Thyroid gland (tissue), 4 donors: ENCODE data around the gene PXN. TPM values are rescaled to one million over a fixed set of nuclear protein-coding genes. Genes with fewer than 3 reads are reported as not detected.

ENCODE experiments used
- DNase-seq, 2 donors: peaks; one replicate each; pipeline ENCODE4 v3.0.0-alpha.2; 2019
- H3K27ac ChIP-seq, 3 donors: fragments of 200-600 bp; sonication (generic); 1 replicate in 2 of 3; 2 replicates in 1 of 3; pipeline ENCODE4 v1.5.1; 2016 to 2019; ENCODE audit warnings: mild to moderate bottlenecking in 1 of 3, moderate library complexity in 1 of 3
- H3K27me3 ChIP-seq: fragments of 200-600 bp; sonication (generic); one replicate; pipeline ENCODE4 v1.5.1; 2019
- H3K36me3 ChIP-seq, 2 donors: fragments of 200-600 bp; sonication (generic); one replicate each; pipeline ENCODE4 v1.5.1; 2016 to 2019
- H3K4me1 ChIP-seq, 2 donors: fragments of 200-600 bp; sonication (generic); one replicate each; pipeline ENCODE4 v1.5.1; 2017 to 2019
- H3K4me3 ChIP-seq, 3 donors: fragments of 200-600 bp; sonication (generic); replicated peaks in 1 of 3; 1 replicate in 2 of 3; 2 replicates in 1 of 3; pipeline ENCODE4 v1.5.1; 2016; ENCODE audit warnings: mild to moderate bottlenecking in 1 of 3
- H3K9me3 ChIP-seq: fragments of 200-600 bp; sonication (generic); one replicate; pipeline ENCODE4 v1.5.1; 2017
- CTCF ChIP-seq, 6 experiments: fragments of 200-600 bp in 3 of 6; fragments of 450-650 bp in 3 of 6; sonication (generic) in 3 of 6; IDR thresholded peaks; one replicate each; pipeline ENCODE4 v1.5.1; 2016 to 2019; ENCODE audit warnings: antibody characterized with exemption in 6 of 6, mild to moderate bottlenecking in 2 of 6, inconsistent platforms in 1 of 6, moderate library complexity in 1 of 6
- POLR2A ChIP-seq, 2 donors: fragments of 450-650 bp; IDR thresholded peaks; one replicate each; pipeline ENCODE4 v1.6.1; 2017; ENCODE audit warnings: antibody characterized with exemption in 2 of 2, mild to moderate bottlenecking in 2 of 2, moderate library complexity in 1 of 2
- WGBS, 2 donors: methylation state at CpG; one replicate each; pipeline ENCODE4 v1.1.5; 2017; 5-methylcytosine and 5-hydroxymethylcytosine counted together
- intact Hi-C: fragments of 100-400 bp; cut with DNase I; formaldehyde crosslinking; loops from one replicate; pipeline ENCODE4 v1.15.1; 2023
- small RNA-seq: library from RNA; depleted of rRNA; stranded (forward); fragments of <200 nt; gene quantifications from one replicate; pipeline ENCODE3, GENCODE V24; 2016
- total RNA-seq, 4 donors: library from RNA; depleted of rRNA; stranded (reverse); fragments of >200 nt; gene quantifications; one replicate each; pipeline ENCODE4 v1.2.3, GENCODE V29; 2016

Gene PXN
- total RNA-seq, 4 donors from 2014 or later: 61.7 to 95.5 (median 82.7) TPM

GRCh38 chr12:120161852-120162251, 103.7 kb downstream of the PXN start:
- no peak for DNase-seq
- no peaks in the 10 kb centered on the region for H3K27me3 ChIP-seq
- no peaks in the 10 kb centered on the region for H3K4me1 ChIP-seq
- TF ChIP-seq POLR2A (IDR thresholded peaks at IDR 0.05) (no peak), CTCF (IDR thresholded peaks at IDR 0.05) (no peak)
- intact Hi-C loops: no loop called here
- WGBS, 2 donors: 89 to 99% methylated on average over 11 of the region's 11 CpGs
- peaks cover 68 to 74% of the 10 kb centered on the region in 2 donors for H3K36me3 ChIP-seq
- no peak overlapping the region for H3K27ac ChIP-seq
- H3K4me3 ChIP-seq: no peak overlapping the region
- H3K9me3 ChIP-seq: no peaks in the 10 kb centered on the region

Small RNA genes within 50 kb of the gene (small RNA-seq; reads per million reads assigned to genes)
- 1,436 reads per million, percentile 99 among the genes with 10 or more reads in this experiment for gene RNU4-1
- gene RNU4-2: 904 reads per million, percentile 99 among the genes with 10 or more reads in this experiment
- gene RNU6-1088P: not detected

Other genes with a start within 250 kb of the PXN start
- 10 to 100 TPM; 14.9 to 19.9 (median 17.4) TPM for gene RAB35, start 149.0 kb downstream of the PXN start, total RNA-seq
- gene GCN1, start 71.0 kb downstream of the PXN start, total RNA-seq: 100 to 1,000 TPM in 1 of 4 donors, 10 to 100 TPM in 3; 44.6 to 111 (median 73.6) TPM
- 1,000 to 10,000 TPM; 1,176 to 3,070 (median 2,431) TPM for gene RPLP0, start 64.6 kb downstream of the PXN start, total RNA-seq
- under 1 TPM; under 0.01 TPM for gene RNU4-2, start 26.2 kb upstream of the PXN start, total RNA-seq
- under 1 TPM; under 0.01 TPM for gene RNU4-1, start 27.5 kb upstream of the PXN start, total RNA-seq
- 1 to 10 TPM in 3 of 4 donors, not detected in 1; 3.1 to 6.5 (median 3.8) TPM for gene SIRT4, start 36.6 kb upstream of the PXN start, total RNA-seq
- gene PLA2G1B, start 62.0 kb upstream of the PXN start, total RNA-seq: not detected
- 1 to 10 TPM in 1 of 4 donors, under 1 TPM in 1, not detected in 2; 0.33 to 1.6 TPM for gene MSI1, start 103.4 kb upstream of the PXN start, total RNA-seq
- 1,000 to 10,000 TPM in 1 of 4 donors, 100 to 1,000 TPM in 3; 511 to 1,033 (median 687) TPM for gene COX6A1, start 172.4 kb upstream of the PXN start, total RNA-seq
- gene TRIAP1, start 180.7 kb upstream of the PXN start, total RNA-seq: 10 to 100 TPM in 2 of 4 donors, 1 to 10 TPM in 2; 8.1 to 15.2 (median 12.2) TPM
- gene GATC, start 180.7 kb upstream of the PXN start, total RNA-seq: 10 to 100 TPM; 32.4 to 38.4 (median 36.6) TPM
- 100 to 1,000 TPM in 1 of 4 donors, 10 to 100 TPM in 3; 64.5 to 107 (median 79.9) TPM for gene SRSF9, start 204.0 kb upstream of the PXN start, total RNA-seq
- gene DYNLL1, start 230.4 kb upstream of the PXN start, total RNA-seq: 100 to 1,000 TPM; 128 to 265 (median 232) TPM